ENCODE results near the gene TUBB6. TPM values are rescaled to one million over a fixed set of nuclear protein-coding genes. Genes with fewer than 3 reads are reported as not detected.

The TUBB6 gene
- total and polyA plus RNA-seq, 2 donors (not counting 3 experiments of a cell fraction or from before 2014, with no cell fraction given) = 440 to 747 TPM

DNA sequence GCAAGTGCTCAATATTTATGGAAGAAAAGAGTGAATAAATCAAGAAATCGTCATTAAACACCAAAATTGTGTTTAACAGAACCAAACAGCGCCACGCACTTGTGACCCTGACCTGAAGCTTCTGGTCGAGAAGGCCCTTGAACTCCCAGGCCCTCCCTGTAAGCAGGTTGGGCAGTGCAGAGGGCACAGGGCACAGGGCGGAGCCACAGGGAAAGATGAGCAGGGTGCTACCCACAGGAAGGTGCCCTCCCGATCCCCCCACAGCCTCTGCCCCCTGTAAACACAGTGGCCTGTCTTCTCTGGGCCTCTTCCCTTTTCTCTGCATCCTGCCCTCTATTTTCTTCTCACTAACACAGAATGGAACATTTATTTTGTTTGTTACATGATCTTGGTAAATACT lies 16.9 kb upstream of the TUBB6 start:
- no TSS peak for BruUV-seq (replicated peaks)
- H3K9me3 ChIP-seq (replicated peaks; ENCODE audit: control insufficient read depth, insufficient read depth, low read length) = no peaks in the 10 kb centered on the region
- H3K27me3 ChIP-seq (ENCODE audit: control insufficient read depth in 2 of 2, insufficient read depth in 2 of 2, low read length in 2 of 2) = peaks cover 0 to 2% of the 10 kb centered on the region in 2 experiments
- CTCF ChIA-PET = interaction anchor here (1.4 to 1.8 kb wide), 2 partner anchors 9 to 19 kb away, joined by 5 to 6 read pairs; no protein-coding TSS in a partner anchor
- no peaks in the 10 kb centered on the region for H3K36me3 ChIP-seq (ENCODE audit: control insufficient read depth in 2 of 2, extremely low read depth in 1 of 2, insufficient read depth in 2 of 2, low read length in 2 of 2)
- H2AFZ ChIP-seq (ENCODE audit: low read depth, low read length) = no peak overlapping the region
- dilution Hi-C loops (cut with MboI; ENCODE audit: extremely low pct_ligation_motif_present, low sequenced_read_pairs) = no loop called here
- no peaks in the 10 kb centered on the region for H4K20me1 ChIP-seq (replicated peaks; ENCODE audit: control insufficient read depth, extremely low read depth, insufficient read depth, low read length)
- H3K9me1 ChIP-seq (replicated peaks; ENCODE audit: control insufficient read depth, extremely low read depth, insufficient read depth, low read length) = no peaks in the 10 kb centered on the region
- TF ChIP-seq GATA2 (IDR thresholded peaks at IDR 0.05; ENCODE audit: insufficient read depth, insufficient read length, low read depth, low read length) (no peak), POLR2A (IDR thresholded peaks at IDR 0.05; ENCODE audit: low read depth, low read length) (no peak), POLR2AphosphoS5 (IDR thresholded peaks at IDR 0.05; ENCODE audit: insufficient read depth, low read depth, low read length) (no peak), FOS (IDR thresholded peaks at IDR 0.05; ENCODE audit: borderline replicate concordance, insufficient read depth, low read length) (no peak), JUN (IDR thresholded peaks at IDR 0.05; ENCODE audit: borderline replicate concordance, insufficient read depth, insufficient read length, low read depth) (no peak), EZH2 (IDR thresholded peaks at IDR 0.05; ENCODE audit: borderline replicate concordance, low read depth, low read length, severe bottlenecking) (no peak), MYC (IDR thresholded peaks at IDR 0.05; ENCODE audit: low read depth, low read length) (no peak)
- TF ChIP-seq, protein P1, sequence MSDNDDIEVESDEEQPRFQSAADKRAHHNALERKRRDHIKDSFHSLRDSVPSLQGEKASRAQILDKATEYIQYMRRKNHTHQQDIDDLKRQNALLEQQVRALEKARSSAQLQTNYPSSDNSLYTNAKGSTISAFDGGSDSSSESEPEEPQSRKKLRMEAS (IDR thresholded peaks at IDR 0.05; ENCODE audit: insufficient read depth, insufficient read length) = no peak
- TF ChIP-seq, protein P2, sequence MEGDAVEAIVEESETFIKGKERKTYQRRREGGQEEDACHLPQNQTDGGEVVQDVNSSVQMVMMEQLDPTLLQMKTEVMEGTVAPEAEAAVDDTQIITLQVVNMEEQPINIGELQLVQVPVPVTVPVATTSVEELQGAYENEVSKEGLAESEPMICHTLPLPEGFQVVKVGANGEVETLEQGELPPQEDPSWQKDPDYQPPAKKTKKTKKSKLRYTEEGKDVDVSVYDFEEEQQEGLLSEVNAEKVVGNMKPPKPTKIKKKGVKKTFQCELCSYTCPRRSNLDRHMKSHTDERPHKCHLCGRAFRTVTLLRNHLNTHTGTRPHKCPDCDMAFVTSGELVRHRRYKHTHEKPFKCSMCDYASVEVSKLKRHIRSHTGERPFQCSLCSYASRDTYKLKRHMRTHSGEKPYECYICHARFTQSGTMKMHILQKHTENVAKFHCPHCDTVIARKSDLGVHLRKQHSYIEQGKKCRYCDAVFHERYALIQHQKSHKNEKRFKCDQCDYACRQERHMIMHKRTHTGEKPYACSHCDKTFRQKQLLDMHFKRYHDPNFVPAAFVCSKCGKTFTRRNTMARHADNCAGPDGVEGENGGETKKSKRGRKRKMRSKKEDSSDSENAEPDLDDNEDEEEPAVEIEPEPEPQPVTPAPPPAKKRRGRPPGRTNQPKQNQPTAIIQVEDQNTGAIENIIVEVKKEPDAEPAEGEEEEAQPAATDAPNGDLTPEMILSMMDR (IDR thresholded peaks at IDR 0.05; ENCODE audit: extremely low read depth in 1 of 2, insufficient read depth in 1 of 2, low read depth in 1 of 2, low read length in 2 of 2) = no peak
- POLR2A ChIA-PET = no interaction called here
- no peaks in the 10 kb centered on the region for H3K79me2 ChIP-seq (ENCODE audit: control insufficient read depth, insufficient read depth, low read length)
- no peak for FAIRE-seq
- H3K4me2 ChIP-seq (ENCODE audit: insufficient read depth, low read length) = no peak overlapping the region
- no peak overlapping the region for H3K27ac ChIP-seq (ENCODE audit: insufficient read depth, low read depth, low read length)
- intact Hi-C loops (cut with micrococcal nuclease) = no loop called here
- no peak for DNase-seq (ENCODE audit: low read depth, low spot score)
- H3K4me3 ChIP-seq (replicated peaks in 1 of 3; ENCODE audit: insufficient read depth in 1 of 3, low read depth in 1 of 3, low read length in 3 of 3) = no peak overlapping the region
- no peak overlapping the region for H3K9ac ChIP-seq (replicated peaks; ENCODE audit: extremely low read depth, insufficient read depth, low read length)
- peaks cover 9% of the 10 kb centered on the region for H3K4me1 ChIP-seq (ENCODE audit: control insufficient read depth, extremely low read depth, insufficient read depth, low read length)

Measured in endothelial cell of umbilical vein (primary cell).